SKM-1 (cell line): Measurements from ENCODE around the gene AFAP1L1.

ENCODE experiments used
- DNase-seq: peaks from one replicate; lab custom pipeline; 2025; ENCODE audit not compliant: unreplicated experiment; lab: John Stamatoyannopoulos, UW

AFAP1L1 gene

GRCh38 chr5:149310947-149311658 is 39.4 kb downstream of the AFAP1L1 start:
- DNase-seq = no peak

- DNase-seq = no peak
Measured at GRCh38 chr5:149313151-149313841, 41.6 kb downstream of the AFAP1L1 start.

GRCh38 chr5:149314571-149315111 is 43.0 kb downstream of the AFAP1L1 start:
- no peak for DNase-seq

GRCh38 chr5:149315753-149316152 is 44.1 kb downstream of the AFAP1L1 start:
- no peak for DNase-seq

GRCh38 chr5:149317281-149318048 is 45.8 kb downstream of the AFAP1L1 start:
- DNase-seq = peak; percentile 28

- no peak for DNase-seq
Measured at GRCh38 chr5:149319174-149319573, 47.5 kb downstream of the AFAP1L1 start.

GRCh38 chr5:149320791-149321330 is 49.2 kb downstream of the AFAP1L1 start:
- no peak for DNase-seq

GRCh38 chr5:149322518-149322917 is 50.9 kb downstream of the AFAP1L1 start:
- no peak for DNase-seq

- DNase-seq = no peak
Measured at GRCh38 chr5:149323210-149323609, 51.6 kb downstream of the AFAP1L1 start.

GRCh38 chr5:149323621-149324205 is 52.1 kb downstream of the AFAP1L1 start:
- no peak for DNase-seq

GRCh38 chr5:149324641-149325040 is 53.0 kb downstream of the AFAP1L1 start:
- no peak for DNase-seq

GRCh38 chr5:149325166-149325735 is 53.6 kb downstream of the AFAP1L1 start:
- DNase-seq = no peak

- DNase-seq = no peak
Measured at GRCh38 chr5:149325894-149326293, 54.2 kb downstream of the AFAP1L1 start.

GRCh38 chr5:149326611-149327010 is 55.0 kb downstream of the AFAP1L1 start:
- no peak for DNase-seq

- DNase-seq = no peak
Measured at GRCh38 chr5:149328177-149328576, 56.5 kb downstream of the AFAP1L1 start.

GRCh38 chr5:149333711-149334443 is 62.2 kb downstream of the AFAP1L1 start:
- no peak for DNase-seq

- no peak for DNase-seq
Measured at GRCh38 chr5:149337736-149338135, 66.1 kb downstream of the AFAP1L1 start.

- no peak for DNase-seq
Measured at GRCh38 chr5:149338364-149338763, 66.7 kb downstream of the AFAP1L1 start.

GRCh38 chr5:149340920-149341319 is 69.3 kb downstream of the AFAP1L1 start:
- no peak for DNase-seq

- no peak for DNase-seq
Measured at GRCh38 chr5:149341876-149342275, 70.2 kb downstream of the AFAP1L1 start.
